GM12875 (cell line): ENCODE data around the gene KRTAP13-2.

Source experiments
- H3K4me3 ChIP-seq: one replicate; pipeline ENCODE4 v1.5.1; 2011; ENCODE audit warnings: low read depth, low read length, control low read depth
- CTCF ChIP-seq: IDR thresholded peaks from 2 replicates; pipeline ENCODE4 v1.5.1; 2011; ENCODE audit warnings: low read depth, mild to moderate bottlenecking, control low read depth, inconsistent platforms, low read length, moderate library complexity, borderline replicate concordance; ENCODE audit not compliant: insufficient read depth

The KRTAP13-2 gene

GRCh38 chr21:30372139-30372770 is at the start of gene KRTAP13-2:
KRTAP13-2 (minus strand) TSS chr21:30372271; CDS start chr21:30372213, 58 bp downstream.
- no peak within 1 kb of the TSS for H3K4me3 ChIP-seq
- no peak for TF ChIP-seq CTCF

GRCh38 chr21:30415993-30416392 is 43.9 kb upstream of the KRTAP13-2 start:
- no peak overlapping the region for H3K4me3 ChIP-seq
- TF ChIP-seq CTCF, result no peak

GRCh38 chr21:30408782-30409494 is 36.9 kb upstream of the KRTAP13-2 start:
- H3K4me3 ChIP-seq, result no peak overlapping the region
- TF ChIP-seq CTCF, result 0 out of 2 replicates have a peak, but pooled peaks have one; percentile 6

- no peak for TF ChIP-seq CTCF
- no peak within 1 kb of the TSS for H3K4me3 ChIP-seq
These were observed 23.7 kb upstream of the KRTAP13-2 start, which contains the start of gene KRTAP13-1 for GRCh38 chr21:30395731-30396130. KRTAP13-1 (plus strand) TSS chr21:30396031; CDS start chr21:30396087, 56 bp downstream.

- no peak overlapping the region for H3K4me3 ChIP-seq
- TF ChIP-seq CTCF, result no peak
These were observed 19.5 kb upstream of the KRTAP13-2 start for GRCh38 chr21:30391492-30392025.

GRCh38 chr21:30382201-30382600 is 10.1 kb upstream of the KRTAP13-2 start:
- no peak for TF ChIP-seq CTCF
- no peak overlapping the region for H3K4me3 ChIP-seq
